ENCODE data around the gene SPATA3. TPM values are rescaled to one million over a fixed set of nuclear protein-coding genes. Genes with fewer than 3 reads are reported as not detected.
"Not testable (repeated sequence)": the region's sequence is repeated elsewhere in the genome, so short reads cannot be mapped to it uniquely, and the experiment has no call there.

Gene SPATA3
- total RNA-seq, 2 experiments from 2014 or later = 0.24 to 0.53 TPM

- no peak overlapping the region for H3K27ac Mint-ChIP-seq
- H3K9me3 Mint-ChIP-seq = peaks cover 13% of the 10 kb centered on the region
- CTCF ChIA-PET = interaction anchor here (1.3 kb wide), 1 partner anchor 176 kb away, joined by 3 read pairs; no protein-coding TSS in a partner anchor
- H3K27me3 Mint-ChIP-seq = peaks cover 49% of the 10 kb centered on the region
- DNase-seq = no peak
- H3K4me1 Mint-ChIP-seq (ENCODE audit: low read depth) = no peaks in the 10 kb centered on the region
- no peak overlapping the region for H3K4me3 Mint-ChIP-seq
- intact Hi-C loops (cut with micrococcal nuclease) = no loop called here
- POLR2A ChIA-PET = no interaction called here
- H3K36me3 Mint-ChIP-seq = no peaks in the 10 kb centered on the region
Measured at GRCh38 chr2:231000211-231000904, 4.4 kb downstream of the SPATA3 start.

- peaks cover 44% of the 10 kb centered on the region for H3K27me3 Mint-ChIP-seq
- H3K27ac Mint-ChIP-seq = no peak overlapping the region
- H3K36me3 Mint-ChIP-seq = no peaks in the 10 kb centered on the region
- H3K4me1 Mint-ChIP-seq (ENCODE audit: low read depth) = no peaks in the 10 kb centered on the region
- no peak for DNase-seq
- peaks cover 16% of the 10 kb centered on the region for H3K9me3 Mint-ChIP-seq
- intact Hi-C loops (cut with micrococcal nuclease) = no loop called here
- CTCF ChIA-PET = no interaction called here
- POLR2A ChIA-PET = no interaction called here
- H3K4me3 Mint-ChIP-seq = no peak overlapping the region
Measured at GRCh38 chr2:231001036-231001435, 5.1 kb downstream of the SPATA3 start.

DNA sequence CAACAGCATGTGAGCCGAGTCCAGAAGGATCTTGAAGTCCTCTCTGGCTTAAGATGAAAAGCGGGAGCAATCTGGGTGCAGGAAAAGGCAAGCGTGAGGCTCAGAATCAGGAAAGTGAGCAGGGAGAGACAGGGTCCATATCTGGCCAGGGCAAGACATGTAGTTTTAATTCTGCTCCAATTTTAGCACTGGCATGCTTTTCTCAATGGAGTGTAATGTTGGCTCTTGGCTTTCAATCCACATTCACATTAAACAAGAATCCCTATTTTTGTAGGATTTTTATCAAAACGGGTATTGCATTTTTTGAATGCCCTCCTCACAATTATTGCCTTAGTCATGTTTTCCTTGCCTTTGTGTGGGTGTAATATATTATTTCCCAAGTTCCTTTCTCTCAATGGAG is 6.0 kb downstream of the SPATA3 start:
- intact Hi-C loops (cut with micrococcal nuclease) = no loop called here
- peaks cover 13% of the 10 kb centered on the region for H3K9me3 Mint-ChIP-seq
- no peaks in the 10 kb centered on the region for H3K36me3 Mint-ChIP-seq
- no peak overlapping the region for H3K27ac Mint-ChIP-seq
- H3K4me3 Mint-ChIP-seq = no peak overlapping the region
- CTCF ChIA-PET = no interaction called here
- no peak for DNase-seq
- peaks cover 40% of the 10 kb centered on the region for H3K27me3 Mint-ChIP-seq
- H3K4me1 Mint-ChIP-seq (ENCODE audit: low read depth) = no peaks in the 10 kb centered on the region
- POLR2A ChIA-PET = no interaction called here

DNA sequence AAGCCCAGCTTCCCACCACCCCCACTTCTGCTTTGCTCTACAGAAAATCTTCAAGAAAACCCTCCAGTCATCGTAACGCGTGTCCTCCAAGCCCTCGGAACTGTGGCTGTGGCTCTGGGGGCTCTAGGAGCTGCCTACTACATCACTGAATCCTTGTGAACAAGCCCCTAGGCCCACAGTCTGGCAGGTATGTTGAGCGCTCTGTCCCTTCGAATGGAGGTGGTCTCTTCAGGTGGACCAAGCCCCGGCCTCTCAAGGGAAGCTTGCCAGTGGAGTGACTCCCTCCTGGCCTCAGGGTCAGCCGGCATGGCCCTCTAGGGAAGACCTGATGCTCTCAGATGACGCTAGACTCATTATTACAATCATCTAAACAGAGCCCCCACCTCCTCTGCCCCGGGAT is 6.7 kb downstream of the SPATA3 start:
- ChIA-PET POLR2A (no interaction called here), CTCF (interaction anchor here (2.0 kb wide), 1 partner anchor 178 kb away, joined by 9 read pairs; no protein-coding TSS in a partner anchor)
- Mint-ChIP-seq H3K27me3 (peaks cover 39% of the 10 kb centered on the region), H3K4me3 (no peak overlapping the region), H3K27ac (no peak overlapping the region), H3K4me1 (ENCODE audit: low read depth) (no peaks in the 10 kb centered on the region), H3K36me3 (no peaks in the 10 kb centered on the region), H3K9me3 (peaks cover 10% of the 10 kb centered on the region)
- DNase-seq = no peak
- intact Hi-C loops (cut with micrococcal nuclease) = no loop called here

GRCh38 chr2:231003186-231003585 is 7.3 kb downstream of the SPATA3 start:
- peaks cover 10% of the 10 kb centered on the region for H3K9me3 Mint-ChIP-seq
- intact Hi-C loops (cut with micrococcal nuclease) = no loop called here
- peaks cover 39% of the 10 kb centered on the region for H3K27me3 Mint-ChIP-seq
- no peaks in the 10 kb centered on the region for H3K36me3 Mint-ChIP-seq
- no peaks in the 10 kb centered on the region for H3K4me1 Mint-ChIP-seq (ENCODE audit: low read depth)
- ChIA-PET CTCF (interaction anchor here (2.0 kb wide), 1 partner anchor 179 kb away, joined by 9 read pairs; no protein-coding TSS in a partner anchor), POLR2A (no interaction called here)
- H3K4me3 Mint-ChIP-seq = no peak overlapping the region
- H3K27ac Mint-ChIP-seq = no peak overlapping the region
- no peak for DNase-seq

DNA sequence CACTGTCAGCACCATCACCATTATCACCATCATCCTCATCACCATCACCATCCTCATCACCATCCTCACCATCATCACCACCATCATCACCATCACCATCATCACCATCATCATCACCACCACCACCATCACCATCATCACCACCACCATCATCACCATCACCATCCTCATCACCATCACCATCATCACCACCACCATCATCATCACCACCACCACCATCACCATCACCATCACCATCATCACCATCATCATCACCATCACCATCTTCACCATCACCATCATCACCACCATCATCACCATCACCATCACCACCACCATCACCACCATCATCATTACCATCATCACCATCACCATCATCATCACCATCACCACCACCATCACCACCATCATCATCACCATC is 9.0 kb downstream of the SPATA3 start:
- POLR2A ChIA-PET; intact Hi-C loops (cut with micrococcal nuclease); CTCF ChIA-PET; H3K36me3 Mint-ChIP-seq; H3K9me3 Mint-ChIP-seq; H3K4me3 Mint-ChIP-seq; H3K27ac Mint-ChIP-seq; H3K4me1 Mint-ChIP-seq (ENCODE audit: low read depth); DNase-seq: not testable (repeated sequence)
- peaks cover 24% of the 10 kb centered on the region for H3K27me3 Mint-ChIP-seq

GRCh38 chr2:231007286-231008098 is 11.6 kb downstream of the SPATA3 start:
- intact Hi-C loops (cut with micrococcal nuclease) = no loop called here
- Mint-ChIP-seq H3K4me1 (ENCODE audit: low read depth) (no peaks in the 10 kb centered on the region), H3K4me3 (no peak overlapping the region), H3K27ac (no peak overlapping the region), H3K9me3 (peaks cover 10% of the 10 kb centered on the region), H3K27me3 (peaks cover 3% of the 10 kb centered on the region), H3K36me3 (no peaks in the 10 kb centered on the region)
- ChIA-PET CTCF (interaction anchor here (0.8 to 1.2 kb wide), 4 partner anchors 8 to 183 kb away, joined by 3 read pairs; partner anchors contain the start of gene GPR55), POLR2A (no interaction called here)
- DNase-seq = no peak

DNA sequence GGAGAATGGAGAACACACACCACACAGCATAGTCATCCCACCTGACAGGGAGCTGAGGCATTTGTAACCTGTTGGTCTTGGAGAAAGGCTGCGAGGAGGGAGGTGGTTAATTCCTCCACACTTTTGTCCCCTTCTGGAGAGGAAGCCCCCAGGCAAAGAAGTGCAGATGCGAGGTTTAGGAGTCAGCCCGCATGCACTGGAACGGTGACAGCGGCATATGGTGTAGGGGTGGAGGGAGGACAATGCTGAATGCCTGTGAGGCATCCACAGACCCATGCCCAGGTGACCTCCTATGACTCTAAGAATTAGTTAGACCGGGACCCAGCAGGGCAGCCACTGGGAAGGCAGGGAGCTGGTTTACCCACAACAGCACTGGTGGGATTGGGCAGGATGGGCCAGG is 12.2 kb downstream of the SPATA3 start:
- CTCF ChIA-PET = interaction anchor here (0.8 kb wide), 1 partner anchor 184 kb away, joined by 3 read pairs; no protein-coding TSS in a partner anchor
- intact Hi-C loops (cut with micrococcal nuclease) = no loop called here
- Mint-ChIP-seq H3K4me3 (no peak overlapping the region), H3K9me3 (peaks cover 10% of the 10 kb centered on the region), H3K4me1 (ENCODE audit: low read depth) (no peaks in the 10 kb centered on the region), H3K27me3 (peaks cover under 1% of the 10 kb centered on the region), H3K36me3 (no peaks in the 10 kb centered on the region), H3K27ac (no peak overlapping the region)
- no peak for DNase-seq
- POLR2A ChIA-PET = no interaction called here

DNA sequence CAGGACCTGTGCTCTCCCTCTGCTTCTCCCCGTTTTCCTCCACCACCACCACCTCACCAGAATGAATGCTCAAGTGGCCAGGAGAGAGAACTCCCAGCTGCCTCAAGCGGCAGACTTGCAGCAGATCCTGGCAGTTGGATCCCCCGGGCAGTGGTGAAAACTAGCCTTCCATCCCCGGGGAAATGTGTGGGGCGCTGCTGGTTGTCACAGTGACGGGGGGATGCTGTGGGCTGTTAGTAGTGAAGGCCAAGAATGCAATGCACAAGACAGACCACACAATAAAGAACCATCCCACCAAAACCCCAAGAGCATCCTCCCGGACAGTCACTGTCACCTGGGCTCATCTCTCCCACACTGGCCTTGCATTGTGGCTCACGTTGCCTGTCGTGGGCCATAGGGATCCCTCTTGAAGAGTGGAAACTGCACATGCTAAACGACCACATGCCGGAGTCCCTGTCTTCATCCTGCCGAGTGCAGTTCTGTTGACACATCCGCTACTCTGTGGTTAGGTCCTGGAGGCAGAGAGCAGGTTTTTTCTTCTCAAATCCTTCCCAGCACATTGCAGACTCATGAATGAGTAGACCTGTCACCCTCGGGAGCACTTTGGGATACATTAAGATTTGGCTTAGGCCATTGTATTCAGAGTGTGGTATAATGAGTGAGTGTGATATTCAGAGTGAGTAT is 13.5 kb downstream of the SPATA3 start:
- CTCF ChIA-PET = interaction anchor here (0.6 kb wide), 1 partner anchor 109 kb away, joined by 3 read pairs; no protein-coding TSS in a partner anchor
- intact Hi-C loops (cut with micrococcal nuclease) = no loop called here
- DNase-seq = no peak
- Mint-ChIP-seq H3K27ac (no peak overlapping the region), H3K27me3 (no peaks in the 10 kb centered on the region), H3K9me3 (peaks cover 10% of the 10 kb centered on the region), H3K4me1 (ENCODE audit: low read depth) (no peaks in the 10 kb centered on the region), H3K36me3 (no peaks in the 10 kb centered on the region), H3K4me3 (no peak overlapping the region)
- POLR2A ChIA-PET = no interaction called here

DNA sequence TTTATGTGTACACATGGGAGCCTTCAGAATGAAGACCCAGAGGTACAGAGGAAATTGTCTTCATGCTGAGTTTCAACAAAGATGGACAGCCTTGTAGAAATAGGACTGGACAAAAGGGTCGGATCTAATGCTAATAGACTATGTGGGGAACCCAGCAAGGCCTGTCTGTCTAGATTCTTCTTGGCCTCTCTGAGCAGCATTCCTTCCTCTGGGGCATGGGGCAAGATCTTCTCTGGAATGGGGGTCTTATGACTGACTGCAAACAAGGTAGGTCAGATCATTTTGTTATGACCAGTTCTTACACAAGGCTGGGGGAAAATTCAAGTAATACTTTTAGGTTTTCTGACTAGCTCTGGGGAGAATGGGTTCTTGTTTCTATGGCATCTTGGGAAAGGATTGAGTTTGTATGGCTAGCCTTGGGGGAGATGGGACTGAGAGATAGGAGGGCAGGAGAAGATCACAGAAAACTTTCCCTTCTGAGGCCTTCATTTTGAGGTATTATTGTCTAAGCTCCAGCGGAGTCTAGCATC is 14.3 kb downstream of the SPATA3 start:
- no peak for DNase-seq
- peaks cover 4% of the 10 kb centered on the region for H3K27me3 Mint-ChIP-seq
- no peak overlapping the region for H3K4me3 Mint-ChIP-seq
- ChIA-PET POLR2A (no interaction called here), CTCF (interaction anchor here (0.5 kb wide), 1 partner anchor 184 kb away, joined by 3 read pairs; no protein-coding TSS in a partner anchor)
- H3K4me1 Mint-ChIP-seq (ENCODE audit: low read depth) = no peaks in the 10 kb centered on the region
- no peak overlapping the region for H3K27ac Mint-ChIP-seq
- no peaks in the 10 kb centered on the region for H3K36me3 Mint-ChIP-seq
- H3K9me3 Mint-ChIP-seq = peaks cover 3% of the 10 kb centered on the region
- intact Hi-C loops (cut with micrococcal nuclease) = no loop called here

GRCh38 chr2:231011526-231011925 is 15.6 kb downstream of the SPATA3 start:
- ChIA-PET POLR2A (no interaction called here), CTCF (no interaction called here)
- H3K27ac Mint-ChIP-seq = no peak overlapping the region
- no peak for DNase-seq
- no peaks in the 10 kb centered on the region for H3K36me3 Mint-ChIP-seq
- H3K4me1 Mint-ChIP-seq (ENCODE audit: low read depth) = no peaks in the 10 kb centered on the region
- H3K9me3 Mint-ChIP-seq = no peaks in the 10 kb centered on the region
- peaks cover 4% of the 10 kb centered on the region for H3K27me3 Mint-ChIP-seq
- H3K4me3 Mint-ChIP-seq = no peak overlapping the region
- intact Hi-C loops (cut with micrococcal nuclease) = no loop called here

- intact Hi-C loops (cut with micrococcal nuclease) = no loop called here
- Mint-ChIP-seq H3K9me3 (no peaks in the 10 kb centered on the region), H3K36me3 (no peaks in the 10 kb centered on the region), H3K27ac (no peak overlapping the region), H3K27me3 (peaks cover 6% of the 10 kb centered on the region), H3K4me1 (ENCODE audit: low read depth) (no peaks in the 10 kb centered on the region), H3K4me3 (no peak overlapping the region)
- ChIA-PET CTCF (no interaction called here), POLR2A (no interaction called here)
- no peak for DNase-seq
Measured at GRCh38 chr2:231012463-231012862, 16.5 kb downstream of the SPATA3 start.

Data from activated CD4-positive, alpha-beta memory T cell treated with anti-CD3 and anti-CD28 coated beads for 36 hours (primary cell).